AG04449 (cell line): ENCODE measurements around the gene UPF1.
"Not testable (repeated sequence)": the region's sequence is repeated elsewhere in the genome, so short reads cannot be mapped to it uniquely, and the experiment has no call there.

Experiments used
- CTCF ChIA-PET: fragments of 350-600 bp; formaldehyde crosslinking; extraction: SDS; loops from one replicate; lab custom pipeline; 2021; ENCODE audit warnings: antibody characterized with exemption; lab: Yijun Ruan, JAX
- POLR2A ChIA-PET: fragments of 400-600, 350-600 bp; formaldehyde crosslinking; extraction: SDS; loops from one replicate; lab custom pipeline; 2020; ENCODE audit warnings: antibody characterized with exemption, inconsistent platforms; lab: Yijun Ruan, JAX
- DNase-seq: peaks from one replicate; pipeline ENCODE4 v3.0.0-alpha.2; 2010; ENCODE audit warnings: low read depth, low spot score
- H3K4me3 ChIP-seq: 2 replicates; pipeline ENCODE4 v1.5.1; 2011; ENCODE audit warnings: low read depth, mild to moderate bottlenecking, control low read depth, low read length
- TF ChIP-seq, protein P1 (sequence below): IDR thresholded peaks from one replicate; pipeline ENCODE4 v1.5.1; 2011; ENCODE audit warnings: mild to moderate bottlenecking, moderate library complexity, low read length, control low read depth, inconsistent platforms; ENCODE audit not compliant: insufficient read depth; ENCODE audit errors: missing control alignments

UPF1 gene

DNA sequence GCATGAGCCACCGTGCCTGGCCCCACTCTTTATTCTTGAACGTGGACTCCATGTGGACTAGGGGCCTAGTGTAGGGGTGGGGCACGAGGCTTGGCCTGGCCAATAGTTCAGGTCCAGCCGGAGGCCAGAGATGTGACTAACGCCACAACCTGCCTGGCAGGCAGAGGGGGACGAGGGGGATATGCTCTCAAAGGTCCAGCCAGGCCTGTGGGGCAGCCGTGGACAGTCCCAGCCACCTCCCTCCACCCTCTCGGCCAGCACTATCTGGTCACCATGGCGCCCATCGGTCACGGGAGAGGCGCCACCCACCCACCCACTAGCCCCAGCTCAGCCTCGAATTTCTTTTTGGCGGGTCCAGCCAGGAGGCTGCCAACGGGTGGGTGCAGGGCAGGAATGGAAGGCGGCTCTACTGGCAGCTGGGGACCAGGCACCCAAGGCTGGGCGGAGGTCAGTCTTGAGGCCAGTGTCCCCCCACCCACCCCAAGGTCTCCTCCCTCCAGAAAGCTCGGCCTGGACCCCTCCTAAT is 66.4 kb downstream of the UPF1 start:
- ChIA-PET CTCF (no interaction called here), POLR2A (no interaction called here)
- DNase-seq = no peak
- no peak overlapping the region for H3K4me3 ChIP-seq
- TF ChIP-seq, protein P1, sequence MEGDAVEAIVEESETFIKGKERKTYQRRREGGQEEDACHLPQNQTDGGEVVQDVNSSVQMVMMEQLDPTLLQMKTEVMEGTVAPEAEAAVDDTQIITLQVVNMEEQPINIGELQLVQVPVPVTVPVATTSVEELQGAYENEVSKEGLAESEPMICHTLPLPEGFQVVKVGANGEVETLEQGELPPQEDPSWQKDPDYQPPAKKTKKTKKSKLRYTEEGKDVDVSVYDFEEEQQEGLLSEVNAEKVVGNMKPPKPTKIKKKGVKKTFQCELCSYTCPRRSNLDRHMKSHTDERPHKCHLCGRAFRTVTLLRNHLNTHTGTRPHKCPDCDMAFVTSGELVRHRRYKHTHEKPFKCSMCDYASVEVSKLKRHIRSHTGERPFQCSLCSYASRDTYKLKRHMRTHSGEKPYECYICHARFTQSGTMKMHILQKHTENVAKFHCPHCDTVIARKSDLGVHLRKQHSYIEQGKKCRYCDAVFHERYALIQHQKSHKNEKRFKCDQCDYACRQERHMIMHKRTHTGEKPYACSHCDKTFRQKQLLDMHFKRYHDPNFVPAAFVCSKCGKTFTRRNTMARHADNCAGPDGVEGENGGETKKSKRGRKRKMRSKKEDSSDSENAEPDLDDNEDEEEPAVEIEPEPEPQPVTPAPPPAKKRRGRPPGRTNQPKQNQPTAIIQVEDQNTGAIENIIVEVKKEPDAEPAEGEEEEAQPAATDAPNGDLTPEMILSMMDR = no peak

DNA sequence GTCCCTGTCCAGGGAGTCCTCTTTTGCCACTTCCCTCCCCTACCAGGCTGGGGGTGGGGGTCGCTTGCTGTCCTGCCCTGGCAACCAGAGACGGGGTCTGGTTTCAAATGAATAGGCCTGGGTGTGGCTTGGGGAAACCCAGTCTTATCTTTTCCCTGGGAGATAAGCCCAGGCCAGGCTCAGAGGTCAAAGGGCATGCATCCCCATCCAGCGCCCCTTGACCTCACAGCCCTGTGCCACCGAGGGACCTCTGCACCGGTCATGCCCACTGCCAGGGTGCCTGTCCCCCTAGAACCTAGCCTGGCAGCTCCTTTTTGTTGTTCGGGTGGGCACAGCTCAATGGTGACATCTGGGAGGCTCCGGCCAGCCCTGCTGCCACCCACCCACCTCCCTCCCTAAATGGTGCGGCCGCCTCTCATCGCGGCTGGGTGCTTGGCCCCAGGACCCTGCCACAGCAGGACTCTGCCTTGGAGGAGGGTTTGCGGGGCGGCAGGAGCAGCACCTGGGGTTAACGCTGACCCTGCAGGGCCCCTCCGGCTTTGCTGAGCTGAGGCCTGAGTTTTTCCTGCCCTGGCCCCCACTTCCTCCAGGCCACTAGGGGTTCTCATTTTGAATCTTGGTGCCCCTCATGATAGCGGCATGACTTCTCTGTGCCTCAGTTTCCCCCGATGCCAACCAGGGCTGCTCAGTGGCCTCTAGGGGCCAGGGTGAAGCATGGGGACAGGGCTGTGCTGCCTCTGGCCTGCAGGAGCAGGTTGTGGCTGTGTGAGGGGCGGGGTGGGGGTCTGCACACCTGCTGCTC is 67.0 kb downstream of the UPF1 start:
- no peak overlapping the region for H3K4me3 ChIP-seq
- no peak for DNase-seq
- POLR2A ChIA-PET = no interaction called here
- CTCF ChIA-PET = no interaction called here
- TF ChIP-seq, protein P1 = no peak

DNA sequence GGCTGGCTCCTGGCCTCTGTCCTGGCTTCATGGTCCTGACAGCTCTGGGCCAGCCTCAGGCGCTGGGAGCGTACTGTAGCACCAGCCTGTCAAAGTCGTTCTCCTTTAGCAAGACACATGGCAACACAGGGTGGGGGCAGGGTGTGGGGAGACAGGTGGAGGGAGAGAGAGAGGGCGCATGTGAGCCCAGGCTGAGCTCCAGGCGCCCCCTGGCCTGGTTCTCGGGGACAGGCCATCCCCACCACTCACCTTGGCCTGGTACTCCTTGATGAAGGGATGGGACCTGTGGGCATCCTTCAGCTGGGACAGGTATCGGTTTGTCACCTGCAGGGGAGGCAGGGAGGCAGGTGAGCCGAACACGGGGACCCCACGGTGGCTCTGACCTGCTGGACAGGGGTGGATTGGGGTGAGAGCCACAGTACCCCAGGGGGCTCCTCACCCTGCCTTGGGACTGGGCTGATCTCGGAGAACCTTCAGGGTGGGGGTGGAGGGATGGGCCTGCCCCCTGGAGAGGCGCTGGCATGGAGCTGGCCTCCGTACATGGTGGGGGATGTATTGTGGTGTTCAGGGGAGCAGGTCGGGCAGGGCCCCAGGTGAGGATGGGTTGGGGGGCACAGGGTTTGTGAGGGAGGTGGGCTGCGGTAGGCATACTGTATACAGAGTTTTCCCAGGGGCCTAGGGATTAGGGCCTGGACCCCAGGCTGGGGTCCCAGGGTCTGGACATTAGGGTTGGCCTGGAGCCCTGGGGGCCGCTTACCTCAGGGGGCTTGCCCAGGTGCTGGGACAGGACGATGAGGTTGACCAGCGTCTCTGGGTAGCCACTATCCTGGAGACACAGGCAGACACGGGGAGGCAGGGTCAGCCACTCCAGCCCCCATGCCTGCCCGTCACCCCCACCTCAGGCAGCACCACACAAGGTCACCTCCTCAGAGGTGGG is 68.1 kb downstream of the UPF1 start:
- DNase-seq = no peak
- TF ChIP-seq, protein P1 = no peak
- ChIA-PET POLR2A (no interaction called here), CTCF (no interaction called here)
- no peak overlapping the region for H3K4me3 ChIP-seq

DNA sequence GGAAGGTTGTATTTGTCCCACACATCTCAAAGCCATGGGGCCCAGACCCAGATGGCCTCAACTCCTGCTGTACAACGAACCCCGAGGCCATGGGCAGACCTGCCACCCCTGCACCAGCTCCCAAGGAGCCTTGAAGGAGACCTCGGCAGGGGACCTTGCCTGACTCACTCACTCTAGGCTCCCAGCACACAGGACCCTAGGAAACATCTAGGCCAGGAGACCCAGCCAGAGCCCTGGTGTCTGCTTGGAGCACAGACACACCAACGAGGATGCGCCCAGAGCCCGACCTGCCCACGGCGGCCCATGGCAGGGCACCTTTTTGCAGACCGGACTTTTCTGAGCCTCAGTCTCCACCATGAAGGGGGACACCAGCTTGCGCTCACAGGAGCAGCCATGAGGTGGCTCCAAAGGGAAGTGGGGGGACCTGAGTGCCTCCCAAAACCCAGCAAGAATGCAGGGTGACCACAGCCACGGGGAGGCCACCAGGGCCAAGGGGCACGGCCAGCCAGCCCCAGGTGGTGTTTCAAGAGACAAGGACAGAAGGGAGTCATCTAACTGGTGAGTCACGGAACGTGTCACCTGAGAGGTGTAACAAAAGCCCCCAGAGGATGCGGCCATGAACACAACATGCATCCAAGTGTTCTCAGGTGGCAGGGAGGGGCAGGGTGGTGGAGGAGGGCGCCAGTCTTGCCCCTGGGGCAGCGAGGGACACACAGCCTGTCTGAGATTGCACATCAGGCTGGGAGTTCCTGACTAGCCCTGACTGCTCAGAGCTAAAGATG is 69.1 kb downstream of the UPF1 start:
- TF ChIP-seq, protein P1 = no peak
- ChIA-PET POLR2A (no interaction called here), CTCF (interaction anchor here (0.9 kb wide), 1 partner anchor 16 kb away, joined by 3 read pairs; no protein-coding TSS in a partner anchor)
- DNase-seq = no peak
- H3K4me3 ChIP-seq = no peak overlapping the region

- ChIA-PET POLR2A (no interaction called here), CTCF (interaction anchor here (0.9 kb wide), 1 partner anchor 15 kb away, joined by 3 read pairs; no protein-coding TSS in a partner anchor)
Observed at GRCh38 chr19:18901491-18901890, 69.7 kb downstream of the UPF1 start.

GRCh38 chr19:18902519-18902918 is 70.8 kb downstream of the UPF1 start:
- POLR2A ChIA-PET, DNase-seq, H3K4me3 ChIP-seq: not testable (repeated sequence)
- CTCF ChIA-PET = interaction anchor here (1.3 kb wide), 1 partner anchor 433 kb away, joined by 3 read pairs; no protein-coding TSS in a partner anchor

More at GRCh38 chr19:18901491-18901890, 69.7 kb downstream of the UPF1 start:
- no peak for DNase-seq
- H3K4me3 ChIP-seq = no peak overlapping the region
- TF ChIP-seq, protein P1 = no peak
